ENCODE measurements around the gene EML4. TPM values are rescaled to one million over a fixed set of nuclear protein-coding genes. Genes with fewer than 3 reads are reported as not detected.

EML4 gene
- polyA plus RNA-seq, 1 of the 3 experiments (the other 2 are of a cell fraction) = 35.0 TPM

- no peaks in the 10 kb centered on the region for H3K9me2 ChIP-seq
- H3K27ac ChIP-seq (ENCODE audit: low read depth in 2 of 2, low read length in 1 of 2) = no peak overlapping the region
- H3K4me1 ChIP-seq (ENCODE audit: control insufficient read depth in 1 of 2, insufficient read depth in 2 of 2, low read depth in 1 of 2, low read length in 1 of 2) = peaks cover 17 to 20% of the 10 kb centered on the region in 2 experiments; a peak in 3 of 4 replicates
- H2AFZ ChIP-seq (ENCODE audit: low read depth) = no peak overlapping the region
- POLR2A ChIA-PET = interaction anchor here (0.6 kb wide), 1 partner anchor 93 kb away, joined by 3 read pairs; no protein-coding TSS in a partner anchor
- H4K20me1 ChIP-seq (ENCODE audit: insufficient read depth) = 0 out of 2 replicates have a peak, but pooled peaks cover 6% of the 10 kb centered on the region
- CTCF ChIA-PET = interaction anchor here (0.6 to 2.2 kb wide), 8 partner anchors 9 to 334 kb away, joined by 3 to 11 read pairs (median 3); no protein-coding TSS in a partner anchor
- DNase-seq = no peak
- no peaks in the 10 kb centered on the region for H3K9me3 ChIP-seq
- no peak overlapping the region for H3K4me2 ChIP-seq
- H3F3A ChIP-seq (replicated peaks; ENCODE audit: insufficient read depth) = peaks cover 14% of the 10 kb centered on the region
- 95% methylated on average over 8 of the region's 8 CpGs for WGBS (ENCODE audit: low lambda C conversion rate)
- no peak overlapping the region for H3K4me3 ChIP-seq (ENCODE audit: low read depth in 2 of 2, low read length in 1 of 2)
- H3K9ac ChIP-seq = no peak overlapping the region
- peaks cover 0 to 3% of the 10 kb centered on the region in 2 experiments for H3K36me3 ChIP-seq (replicated peaks in 1 of 2; ENCODE audit: control insufficient read depth in 1 of 2, insufficient read depth in 2 of 2, low read length in 1 of 2)
- TF ChIP-seq CHD2 (IDR thresholded peaks at IDR 0.05; ENCODE audit: low read length, partially characterized antibody) = no peak
- no peak for TF ChIP-seq TCF12 (IDR thresholded peaks at IDR 0.05)
- no peak for TF ChIP-seq REST (IDR thresholded peaks at IDR 0.05; ENCODE audit: low read depth, low read length)
- no peak for TF ChIP-seq ZBTB33 (IDR thresholded peaks at IDR 0.05; ENCODE audit: borderline replicate concordance, low read depth)
- TF ChIP-seq FOXM1 (IDR thresholded peaks at IDR 0.05; ENCODE audit: low read depth) = no peak
- no peak for TF ChIP-seq NRF1 (IDR thresholded peaks at IDR 0.05; ENCODE audit: low read depth, low read length)
- no peak for TF ChIP-seq YY1 (IDR thresholded peaks at IDR 0.05; ENCODE audit: low read depth)
- TF ChIP-seq PBX3 (IDR thresholded peaks at IDR 0.05) = no peak
- no peak for TF ChIP-seq USF2 (IDR thresholded peaks at IDR 0.05; ENCODE audit: borderline replicate concordance, low read depth, low read length)
- no peak for TF ChIP-seq MXI1 (IDR thresholded peaks at IDR 0.05; ENCODE audit: low read depth, low read length)
- no peak for TF ChIP-seq GABPA (IDR thresholded peaks at IDR 0.05; ENCODE audit: low read depth)
- no peak for TF ChIP-seq SMC3 (IDR thresholded peaks at IDR 0.05; ENCODE audit: low read depth, low read length)
- TF ChIP-seq NFIC (IDR thresholded peaks at IDR 0.05; ENCODE audit: borderline replicate concordance) = no peak
- no peak for TF ChIP-seq RAD21 (IDR thresholded peaks at IDR 0.05; ENCODE audit: low read length)
- no peaks in the 10 kb centered on the region for H3K27me3 ChIP-seq (ENCODE audit: insufficient read depth)
- H3K79me2 ChIP-seq (ENCODE audit: insufficient read depth) = peaks cover 91% of the 10 kb centered on the region
These were observed 17.9 kb downstream of the EML4 start for GRCh38 chr2:42186945-42187632.

Measured in SK-N-SH (cell line).